ENCODE data around the gene FBN3.
"Not testable (repeated sequence)": the region's sequence is repeated elsewhere in the genome, so short reads cannot be mapped to it uniquely, and the experiment has no call there.

The FBN3 gene

DNA sequence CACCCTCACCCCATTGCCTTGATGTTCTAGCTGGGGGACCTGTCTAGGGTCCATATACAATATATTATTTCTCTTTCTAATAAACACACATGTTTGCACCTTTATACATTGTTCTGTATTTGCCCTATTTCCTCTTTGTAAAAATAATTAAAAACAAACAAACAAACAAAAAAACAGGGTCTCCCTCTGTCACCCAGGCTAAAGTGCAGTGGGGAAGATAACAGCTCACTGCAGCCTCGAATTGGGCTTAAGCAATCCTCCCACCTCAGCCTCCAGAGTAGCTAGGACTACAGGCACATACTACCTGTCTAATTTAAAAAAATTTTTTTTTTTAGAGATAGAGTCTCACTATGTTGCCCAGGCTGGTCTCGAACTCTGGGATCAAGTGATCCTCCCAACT lies 5.9 kb upstream of the FBN3 start:
- no peak overlapping the region for H3K27ac ChIP-seq
- TF ChIP-seq ZFX (IDR thresholded peaks at IDR 0.05; ENCODE audit: borderline replicate concordance), result no peak
- TF ChIP-seq, protein P1, sequence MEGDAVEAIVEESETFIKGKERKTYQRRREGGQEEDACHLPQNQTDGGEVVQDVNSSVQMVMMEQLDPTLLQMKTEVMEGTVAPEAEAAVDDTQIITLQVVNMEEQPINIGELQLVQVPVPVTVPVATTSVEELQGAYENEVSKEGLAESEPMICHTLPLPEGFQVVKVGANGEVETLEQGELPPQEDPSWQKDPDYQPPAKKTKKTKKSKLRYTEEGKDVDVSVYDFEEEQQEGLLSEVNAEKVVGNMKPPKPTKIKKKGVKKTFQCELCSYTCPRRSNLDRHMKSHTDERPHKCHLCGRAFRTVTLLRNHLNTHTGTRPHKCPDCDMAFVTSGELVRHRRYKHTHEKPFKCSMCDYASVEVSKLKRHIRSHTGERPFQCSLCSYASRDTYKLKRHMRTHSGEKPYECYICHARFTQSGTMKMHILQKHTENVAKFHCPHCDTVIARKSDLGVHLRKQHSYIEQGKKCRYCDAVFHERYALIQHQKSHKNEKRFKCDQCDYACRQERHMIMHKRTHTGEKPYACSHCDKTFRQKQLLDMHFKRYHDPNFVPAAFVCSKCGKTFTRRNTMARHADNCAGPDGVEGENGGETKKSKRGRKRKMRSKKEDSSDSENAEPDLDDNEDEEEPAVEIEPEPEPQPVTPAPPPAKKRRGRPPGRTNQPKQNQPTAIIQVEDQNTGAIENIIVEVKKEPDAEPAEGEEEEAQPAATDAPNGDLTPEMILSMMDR (IDR thresholded peaks at IDR 0.05), result no peak

DNA sequence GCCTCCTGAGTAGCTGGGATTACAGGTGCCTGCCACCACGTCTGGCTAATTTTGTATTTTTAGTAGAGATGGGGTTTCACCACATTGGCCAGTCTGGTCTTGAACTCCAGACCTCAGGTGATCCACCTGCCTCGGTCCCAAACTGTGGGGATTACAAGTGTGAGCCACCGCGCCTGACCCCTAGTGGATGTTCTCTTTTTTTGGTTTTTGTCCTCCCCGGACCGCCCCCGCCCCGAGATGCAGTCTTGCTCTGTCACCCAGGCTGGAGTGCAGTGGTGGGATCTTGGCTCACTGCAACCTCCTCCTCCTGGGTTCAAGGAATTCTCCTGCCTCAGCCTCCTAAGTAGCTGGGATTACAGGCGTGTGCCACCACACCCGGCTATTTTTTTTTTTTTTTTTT lies 4.6 kb upstream of the FBN3 start:
- TF ChIP-seq, protein P1 (IDR thresholded peaks at IDR 0.05), result peak; percentile 47
- not testable (repeated sequence) for H3K27ac ChIP-seq

DNA sequence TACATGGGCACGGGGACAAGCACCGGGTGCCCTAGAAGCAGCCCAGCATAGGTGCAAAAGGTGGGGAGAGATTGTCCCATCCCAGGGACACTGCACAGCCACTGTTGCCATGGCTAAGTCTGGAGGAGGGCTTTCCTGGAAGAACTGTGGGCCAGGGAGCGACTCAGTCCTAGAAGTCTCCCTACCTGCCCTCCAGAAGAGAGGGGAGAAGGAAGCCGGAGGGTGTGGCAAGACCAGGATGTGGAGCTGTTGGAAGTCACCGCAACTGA lies 2.3 kb upstream of the FBN3 start:
- TF ChIP-seq ZFX (IDR thresholded peaks at IDR 0.05; ENCODE audit: borderline replicate concordance), result no peak
- TF ChIP-seq, protein P1 (IDR thresholded peaks at IDR 0.05), result no peak
- no peak overlapping the region for H3K27ac ChIP-seq

DNA sequence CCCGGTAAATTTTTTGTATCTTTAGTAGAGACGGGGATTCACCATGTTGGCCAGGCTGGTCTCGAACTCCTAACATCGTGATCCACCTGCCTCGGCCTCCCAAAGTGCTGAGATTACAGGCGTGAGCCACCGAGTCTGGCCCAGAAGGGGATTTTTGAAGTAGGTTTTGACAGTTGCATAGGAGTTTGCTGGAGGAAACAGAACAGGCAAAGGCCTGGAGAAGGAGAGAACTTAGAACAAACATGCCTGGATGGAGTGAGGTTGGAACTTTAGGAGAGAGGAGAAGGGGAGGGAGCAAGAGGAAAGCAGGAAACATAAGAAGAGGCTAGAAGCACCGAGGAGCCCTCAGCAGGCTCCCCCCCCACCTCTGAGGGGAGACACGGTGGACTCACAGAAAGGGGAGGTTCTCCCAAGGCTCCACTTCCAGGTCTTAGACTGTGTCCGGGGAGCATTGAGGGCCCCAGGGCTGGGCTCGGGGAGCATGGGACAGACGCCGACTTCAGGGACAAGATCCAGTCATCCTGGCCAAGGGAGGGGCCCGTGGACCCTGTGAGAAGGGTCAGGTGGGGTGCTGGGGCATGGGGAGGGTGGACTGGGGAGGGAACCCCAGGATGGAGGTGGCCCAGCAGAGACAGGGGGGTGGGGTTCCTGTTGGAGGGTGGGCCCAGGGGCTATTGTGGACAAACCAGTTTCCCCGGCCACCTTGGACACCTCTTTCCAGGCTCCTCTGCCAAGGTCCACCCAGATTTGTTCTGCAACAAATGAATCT lies 1.8 kb upstream of the FBN3 start:
- H3K27ac ChIP-seq, result no peak overlapping the region
- no peak for TF ChIP-seq ZFX (IDR thresholded peaks at IDR 0.05; ENCODE audit: borderline replicate concordance)
- TF ChIP-seq, protein P1 (IDR thresholded peaks at IDR 0.05), result no peak

DNA sequence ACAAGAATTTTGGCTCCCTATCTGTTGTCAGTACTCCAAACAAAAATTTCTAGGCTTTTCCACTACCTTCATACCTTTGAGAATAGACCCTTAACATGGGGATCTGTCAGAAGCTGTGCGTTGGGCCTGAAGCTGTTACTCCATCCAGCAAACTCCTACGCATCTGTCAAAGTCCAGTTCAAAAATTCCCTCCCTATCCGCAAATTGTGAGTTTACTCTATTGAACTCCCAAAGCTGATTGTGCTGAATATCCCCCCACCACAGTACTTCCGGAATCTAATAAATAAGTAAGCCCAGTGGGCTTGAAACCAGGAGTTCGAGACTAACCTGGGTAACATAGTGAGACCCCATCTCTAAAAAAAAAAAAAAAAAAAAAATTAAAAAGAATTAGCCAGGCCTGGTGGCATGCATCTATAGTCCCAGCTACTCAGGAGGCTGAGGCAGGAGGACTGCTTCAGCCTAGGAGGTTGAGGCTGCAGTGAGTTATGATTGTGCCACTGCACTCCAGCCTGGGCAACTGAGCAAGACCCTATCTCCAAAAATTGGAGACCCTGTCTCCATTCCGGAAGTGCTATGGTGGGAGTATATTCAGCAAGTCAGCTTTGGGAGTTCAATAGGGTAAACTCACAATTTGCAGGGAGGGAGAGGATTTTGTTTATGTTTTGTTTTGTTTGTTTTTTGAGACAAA lies 930 bp upstream of the FBN3 start:
- H3K27ac ChIP-seq, result no peak overlapping the region
- TF ChIP-seq ZFX (IDR thresholded peaks at IDR 0.05; ENCODE audit: borderline replicate concordance), result no peak
- TF ChIP-seq, protein P1 (IDR thresholded peaks at IDR 0.05), result no peak

DNA sequence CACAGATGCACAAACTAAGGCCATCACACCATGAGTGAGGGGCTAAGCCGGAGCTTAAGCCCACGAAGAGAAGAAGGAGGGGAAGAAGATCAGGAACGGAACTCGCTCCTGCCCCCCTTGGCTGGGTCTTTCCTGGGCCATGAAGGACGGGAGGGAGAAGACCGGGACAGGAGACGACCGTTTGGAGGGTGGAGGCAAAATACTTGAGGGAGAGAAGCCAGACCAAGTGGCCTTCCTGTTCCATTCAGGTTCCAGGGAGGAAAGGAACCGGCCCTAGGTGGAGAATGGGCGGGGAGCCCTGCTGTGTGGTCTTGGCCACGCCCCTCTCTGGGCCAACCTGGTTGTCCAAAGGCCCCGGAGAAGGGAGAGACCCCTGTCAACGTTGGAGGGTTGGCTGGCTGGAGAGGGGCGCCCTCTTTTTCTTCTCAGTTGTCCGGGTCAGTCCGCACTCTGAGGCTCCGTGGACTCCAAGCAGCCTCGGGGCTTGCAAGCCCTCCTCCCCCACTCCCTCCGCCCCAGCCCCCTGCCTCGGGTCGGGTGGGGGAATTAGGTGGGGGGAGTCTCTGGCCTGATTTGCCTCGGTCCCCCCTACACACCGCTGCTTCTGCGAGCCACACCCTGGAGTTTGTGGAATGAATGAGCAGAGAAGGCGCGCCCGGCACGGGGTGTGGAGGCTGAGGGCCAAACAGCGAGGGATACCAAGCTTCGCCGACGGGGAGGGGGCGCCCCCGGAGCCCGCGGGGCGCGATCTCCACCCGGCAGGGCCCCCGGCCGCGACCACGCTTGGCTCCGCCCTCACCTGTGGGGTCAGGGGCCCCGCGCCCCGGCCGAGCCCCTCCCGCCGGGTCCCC lies 757 bp downstream of the FBN3 start:
- no peak for TF ChIP-seq ZFX (IDR thresholded peaks at IDR 0.05; ENCODE audit: borderline replicate concordance)
- TF ChIP-seq, protein P1 (IDR thresholded peaks at IDR 0.05), result no peak
- H3K27ac ChIP-seq, result no peak overlapping the region

DNA sequence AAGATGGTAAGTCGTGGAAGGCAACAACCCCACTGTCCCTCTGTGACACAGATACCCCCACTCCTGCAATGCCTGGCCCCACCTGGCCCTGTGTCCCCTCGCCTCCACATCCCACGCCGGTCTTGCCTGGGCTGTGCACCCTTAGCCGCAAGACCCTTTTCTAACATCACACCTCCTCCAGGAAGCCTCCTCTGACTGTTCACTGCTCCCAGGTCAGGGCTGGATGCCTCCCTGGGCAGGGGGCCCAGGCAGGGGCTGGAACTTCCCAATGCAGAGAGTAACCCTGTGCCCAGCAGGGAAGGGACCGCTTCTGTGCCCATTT lies 1.3 kb downstream of the FBN3 start:
- TF ChIP-seq ZFX (IDR thresholded peaks at IDR 0.05; ENCODE audit: borderline replicate concordance), result no peak
- TF ChIP-seq, protein P1 (IDR thresholded peaks at IDR 0.05), result no peak
- H3K27ac ChIP-seq, result no peak overlapping the region
